IMR-90 (cell line): ENCODE measurements around the gene RMI2. TPM values are rescaled to one million over a fixed set of nuclear protein-coding genes. Genes with fewer than 3 reads are reported as not detected.

Experiments used
- ATAC-seq: fragments of 200-7000 bp; cut with Tn5 transposase; 2 replicates; pipeline ENCODE4 v1.9.1; 2020; ENCODE audit warnings: low read depth, mild to moderate bottlenecking, moderate library complexity
- BruUV-seq: library from RNA; stranded (reverse); fragments of 400-500 nt; replicated peaks from 2 replicates; lab custom pipeline; 2021; lab: Mats Ljungman, UMichigan
- CTCF ChIA-PET: fragments of 300-600 bp; formaldehyde crosslinking; extraction: SDS; loops from one replicate; lab custom pipeline; 2021; ENCODE audit warnings: antibody characterized with exemption; lab: Yijun Ruan, JAX
- POLR2A ChIA-PET: fragments of 300-600 bp; sonication (Branson Sonifier 250); formaldehyde crosslinking; loops from one replicate; lab custom pipeline; 2022; ENCODE audit warnings: antibody characterized with exemption; ENCODE audit not compliant: unreplicated experiment; lab: Charles Lee
- DNase-seq: peaks from one replicate; pipeline ENCODE4 v3.0.0; 2013
- H2AFZ ChIP-seq: replicated peaks from 2 replicates; pipeline ENCODE3; 2013; ENCODE audit warnings: low read length, mild to moderate bottlenecking; ENCODE audit not compliant: poor library complexity
- H2AK5ac ChIP-seq: 2 replicates; pipeline ENCODE4 v1.6.1; 2013; ENCODE audit warnings: low read depth, low read length, inconsistent platforms
- H2AK9ac ChIP-seq: replicated peaks from 2 replicates; pipeline ENCODE3; 2013; ENCODE audit warnings: mild to moderate bottlenecking, low read depth, low read length, moderate library complexity; ENCODE audit not compliant: poor library complexity
- H2BK120ac ChIP-seq: 2 replicates; pipeline ENCODE4 v1.6.1; 2013; ENCODE audit warnings: low read depth, low read length, inconsistent platforms
- H2BK15ac ChIP-seq: 3 replicates; pipeline ENCODE4 v1.6.1; 2013; ENCODE audit warnings: low read depth, low read length, inconsistent platforms
- H2BK20ac ChIP-seq: 2 replicates; pipeline ENCODE4 v1.6.1; 2013; ENCODE audit warnings: low read depth, mild to moderate bottlenecking, inconsistent platforms, low read length, moderate library complexity
- H2BK5ac ChIP-seq: 2 replicates; pipeline ENCODE4 v1.6.1; 2013; ENCODE audit warnings: mild to moderate bottlenecking, low read depth, low read length, inconsistent platforms; ENCODE audit not compliant: poor library complexity, severe bottlenecking
- H3K14ac ChIP-seq: replicated peaks from 2 replicates; pipeline ENCODE4 v1.6.1; 2013; ENCODE audit warnings: low read depth, low read length, inconsistent platforms
- H3K18ac ChIP-seq: 2 replicates; pipeline ENCODE4 v1.6.1; 2013; ENCODE audit warnings: low read depth, low read length, control low read depth
- H3K23ac ChIP-seq: 2 replicates; pipeline ENCODE4 v1.6.1; 2013; ENCODE audit warnings: low read depth, low read length, inconsistent platforms
- H3K27ac ChIP-seq: 2 replicates; pipeline ENCODE4 v1.5.1; 2013; ENCODE audit warnings: mild to moderate bottlenecking, control low read depth, low read length; ENCODE audit not compliant: insufficient read depth
- H3K27me3 ChIP-seq: 2 replicates; pipeline ENCODE4 v1.6.1; 2013; ENCODE audit warnings: low read length; ENCODE audit not compliant: control insufficient read depth, insufficient read depth
- H3K36me3 ChIP-seq: 2 replicates; pipeline ENCODE4 v1.6.1; 2013; ENCODE audit warnings: low read length, mixed read lengths; ENCODE audit not compliant: control insufficient read depth, insufficient read depth
- H3K4ac ChIP-seq: 2 replicates; pipeline ENCODE4 v1.6.1; 2013; ENCODE audit warnings: low read depth, low read length, inconsistent platforms
- H3K4me1 ChIP-seq: 2 replicates; pipeline ENCODE4 v1.6.1; 2013; ENCODE audit warnings: low read length, mixed read lengths; ENCODE audit not compliant: control insufficient read depth, insufficient read depth
- H3K4me2 ChIP-seq: 2 replicates; pipeline ENCODE4 v1.6.1; 2013; ENCODE audit warnings: low read depth, mild to moderate bottlenecking, control low read depth, low read length, moderate library complexity
- H3K4me3 ChIP-seq: 2 replicates; pipeline ENCODE4 v1.5.1; 2013; ENCODE audit warnings: low read depth, mild to moderate bottlenecking, control low read depth, low read length, moderate library complexity; ENCODE audit not compliant: insufficient read depth
- H3K56ac ChIP-seq: 2 replicates; pipeline ENCODE4 v1.6.1; 2013; ENCODE audit warnings: low read length, inconsistent platforms; ENCODE audit not compliant: insufficient read depth; ENCODE audit errors: extremely low read depth
- H3K79me1 ChIP-seq, 2 experiments: 2 replicates each; pipeline ENCODE4 v1.6.1; 2013; ENCODE audit warnings: low read length in 2 of 2, inconsistent platforms in 1 of 2, low read depth in 1 of 2
- H3K9ac ChIP-seq: 2 replicates; pipeline ENCODE4 v1.6.1; 2013; ENCODE audit warnings: low read depth, low read length, control low read depth
- H3K9me1 ChIP-seq: 2 replicates; pipeline ENCODE4 v1.6.1; 2013; ENCODE audit warnings: low read length, inconsistent platforms; ENCODE audit not compliant: insufficient read depth
- H3K9me3 ChIP-seq: 2 replicates; pipeline ENCODE4 v1.6.1; 2013; ENCODE audit warnings: low read length; ENCODE audit not compliant: control insufficient read depth, insufficient read depth
- H4K20me1 ChIP-seq: 2 replicates; pipeline ENCODE4 v1.6.1; 2013; ENCODE audit warnings: low read length, inconsistent platforms; ENCODE audit not compliant: insufficient read depth
- H4K5ac ChIP-seq: 2 replicates; pipeline ENCODE4 v1.6.1; 2013; ENCODE audit warnings: mild to moderate bottlenecking, low read depth, low read length, control low read depth
- H4K8ac ChIP-seq, 2 experiments: 2 replicates each; pipeline ENCODE4 v1.6.1; 2013; ENCODE audit warnings: low read depth in 2 of 2, low read length in 2 of 2, control low read depth in 1 of 2, inconsistent platforms in 1 of 2
- H4K91ac ChIP-seq: 2 replicates; pipeline ENCODE4 v1.6.1; 2013; ENCODE audit warnings: low read depth, low read length, inconsistent platforms; ENCODE audit not compliant: insufficient read depth
- BHLHE40 ChIP-seq: fragments of 150-350 bp; IDR thresholded peaks from 2 replicates; pipeline ENCODE4 v1.6.1; 2016; ENCODE audit warnings: mild to moderate bottlenecking, low read depth, low read length
- CEBPB ChIP-seq: IDR thresholded peaks from 2 replicates; pipeline ENCODE4 v1.6.1; 2012; ENCODE audit warnings: low read depth, low read length, improper control_type of control experiment
- CTCF ChIP-seq: conservative IDR thresholded peaks from 2 replicates; pipeline ENCODE4 v1.5.1; 2012; ENCODE audit warnings: mild to moderate bottlenecking, low read depth, low read length, improper control_type of control experiment
- ELK1 ChIP-seq: fragments of 150-350 bp; IDR thresholded peaks from 2 replicates; pipeline ENCODE4 v1.6.1; 2016; ENCODE audit warnings: low read depth, mild to moderate bottlenecking, low read length, moderate library complexity, borderline replicate concordance
- MAFK ChIP-seq: IDR thresholded peaks from 2 replicates; pipeline ENCODE4 v1.6.1; 2012; ENCODE audit warnings: low read depth, low read length, improper control_type of control experiment
- POLR2A ChIP-seq: IDR thresholded peaks from 2 replicates; pipeline ENCODE4 v1.6.1; 2012; ENCODE audit warnings: mild to moderate bottlenecking, low read depth, low read length
- RAD21 ChIP-seq: IDR thresholded peaks from 2 replicates; pipeline ENCODE4 v1.6.1; 2012; ENCODE audit warnings: low read length, improper control_type of control experiment
- RFX5 ChIP-seq: IDR thresholded peaks from 2 replicates; pipeline ENCODE4 v1.8.0; 2012; ENCODE audit warnings: low read depth, mild to moderate bottlenecking, low read length, moderate library complexity
- WGBS, 2 experiments: methylation state at CpG; one replicate each; pipeline versions ENCODE4 v1.1.5 to v1.1.7; 2013; ENCODE audit warnings: missing lambda C conversion rate in 2 of 2; ENCODE audit not compliant: insufficient read length in 1 of 2; ENCODE audit errors: extremely low coverage in 2 of 2; 5-methylcytosine and 5-hydroxymethylcytosine counted together
- dilution Hi-C: fragments of 300-500 bp; cut with HindIII; formaldehyde crosslinking; loops from one replicate; pipeline ENCODE4 v1.14.3; 2018; ENCODE audit warnings: low sequenced_read_pairs; ENCODE audit not compliant: unreplicated experiment
- in situ Hi-C: fragments of 300-500 bp; cut with MboI; formaldehyde crosslinking; loops from 3 replicates; pipeline ENCODE4 v1.14.3; 2019; ENCODE audit warnings: low sequenced_read_pairs, inconsistent platforms, mixed read lengths
- intact Hi-C: fragments of 100-400 bp; cut with micrococcal nuclease; formaldehyde crosslinking; loops from 2 replicates; pipeline ENCODE4 v1.10.0; 2022
- polyA plus RNA-seq, 3 experiments: library from polyadenylated mRNA; depleted of rRNA; stranded (reverse); fragments of >200 nt; gene quantifications; 2 replicates each; pipeline ENCODE4 v1.2.3, GENCODE V29; 2012; ENCODE audit warnings: low replicate concordance in 1 of 3
- total RNA-seq: library from RNA; depleted of rRNA; stranded (reverse); fragments of >200 nt; gene quantifications from 2 replicates; pipeline ENCODE4 v1.2.3, GENCODE V29; 2012

Gene RMI2
- total and polyA plus RNA-seq, 2 of the 4 experiments (the other 2 are of a cell fraction): 3.2 to 5.6 TPM

GRCh38 chr16:11390573-11391495 lies 45.6 kb downstream of the RMI2 start (continued):
- TF ChIP-seq MAFK: no peak
- no peak for TF ChIP-seq CEBPB

GRCh38 chr16:11391576-11391975 lies 46.3 kb downstream of the RMI2 start:
- no CpG with 5 or more reads among the region's 12 CpGs for WGBS, 2 experiments
- POLR2A ChIA-PET: no interaction called here
- CTCF ChIA-PET: interaction anchor here (1.1 kb wide), 1 partner anchor 427 kb away, joined by 3 read pairs; no protein-coding TSS in a partner anchor

More at GRCh38 chr16:11391576-11391975, 46.3 kb downstream of the RMI2 start:
- intact Hi-C loops: loop anchor here (10.0 kb wide), 1 partner anchor 673 kb away; no protein-coding TSS in a partner anchor
- Histone ChIP-seq H3K4me1 (peaks cover 8% of the 10 kb centered on the region; the same call in 1 of the 2 replicates), H3K4me3 (no peak overlapping the region), H3K9me3 (no peaks in the 10 kb centered on the region), H3K36me3 (no peaks in the 10 kb centered on the region), H2BK20ac (no peak overlapping the region), H3K56ac (no peak overlapping the region), H2AK5ac (no peak overlapping the region), H2BK120ac (no peak overlapping the region), H3K9ac (no peak overlapping the region), H4K91ac (no peak overlapping the region), H3K27ac (no peak overlapping the region), H3K18ac (no peak overlapping the region), H3K14ac (no peak overlapping the region), H3K27me3 (peaks cover 2% of the 10 kb centered on the region; the same call in 1 of the 2 replicates), H4K20me1 (no peaks in the 10 kb centered on the region), H3K9me1 (no peaks in the 10 kb centered on the region), H4K8ac (no peak overlapping the region), H4K5ac (no peak overlapping the region), H2AFZ (no peak overlapping the region), H2BK5ac (no peak overlapping the region), H3K4ac (no peak overlapping the region), H2AK9ac (no peak overlapping the region), H3K79me1 (no peaks in the 10 kb centered on the region), H3K23ac (no peak overlapping the region), H3K4me2 (no peak overlapping the region), H2BK15ac (no peak overlapping the region)
- DNase-seq (no peak), ATAC-seq (no peak)
- BruUV-seq: no TSS peak
- in situ Hi-C loops: no loop called here
- dilution Hi-C loops: no loop called here
- TF ChIP-seq ELK1 (no peak), BHLHE40 (no peak), RAD21 (no peak), CTCF (no peak), POLR2A (no peak), CEBPB (no peak), RFX5 (no peak), MAFK (no peak)
